Small intestine (tissue), 7 donors: ENCODE data around the gene TLR3. TPM values are rescaled to one million over a fixed set of nuclear protein-coding genes. Genes with fewer than 3 reads are reported as not detected.

Experiments used
- DNase-seq, 2 donors: peaks; one replicate each; pipeline versions ENCODE4 v3.0.0 to v3.0.0-alpha.2; 2013
- FAIRE-seq: peaks from 2 replicates; lab custom pipeline; 2012; peaks lifted over from hg19 to GRCh38; lab: Jason Lieb, UNC
- H3K27ac ChIP-seq, 3 donors: one replicate each; pipeline ENCODE4 v1.5.1; 2013; ENCODE audit warnings: low read length in 2 of 3, mild to moderate bottlenecking in 2 of 3, control low read depth in 1 of 3, inconsistent platforms in 1 of 3, low read depth in 1 of 3, moderate library complexity in 1 of 3
- H3K27me3 ChIP-seq, 3 donors: one replicate each; pipeline ENCODE4 v1.6.1; 2013; ENCODE audit warnings: low read length in 3 of 3, inconsistent platforms in 1 of 3; ENCODE audit not compliant: control insufficient read depth in 3 of 3, insufficient read depth in 3 of 3
- H3K36me3 ChIP-seq, 3 donors: one replicate each; pipeline ENCODE4 v1.6.1; 2013; ENCODE audit warnings: low read length in 3 of 3, inconsistent platforms in 1 of 3, low read depth in 1 of 3, mild to moderate bottlenecking in 1 of 3, moderate library complexity in 1 of 3; ENCODE audit not compliant: control insufficient read depth in 3 of 3, insufficient read depth in 2 of 3
- H3K4me1 ChIP-seq, 3 donors: one replicate each; pipeline ENCODE4 v1.6.1; 2013; ENCODE audit warnings: low read length in 2 of 3, inconsistent platforms in 1 of 3, low read depth in 1 of 3, mild to moderate bottlenecking in 1 of 3, moderate library complexity in 1 of 3; ENCODE audit not compliant: control insufficient read depth in 3 of 3, insufficient read depth in 2 of 3
- H3K4me3 ChIP-seq, 3 donors: one replicate each; pipeline ENCODE4 v1.5.1; 2013; ENCODE audit warnings: low read length in 3 of 3, control low read depth in 1 of 3, inconsistent platforms in 1 of 3, low read depth in 1 of 3, mild to moderate bottlenecking in 1 of 3, moderate library complexity in 1 of 3
- H3K9me3 ChIP-seq, 2 donors: one replicate each; pipeline ENCODE4 v1.6.1; 2013; ENCODE audit warnings: low read depth in 1 of 2, low read length in 1 of 2; ENCODE audit not compliant: control insufficient read depth in 2 of 2, insufficient read depth in 1 of 2
- WGBS, 3 donors: extraction: QIAGEN DNeasy Blood & Tissue Kit; methylation state at CpG; one replicate each; pipeline ENCODE4 v1.1.7; 2013; 5-methylcytosine and 5-hydroxymethylcytosine counted together
- polyA plus RNA-seq, 4 donors: library from polyadenylated mRNA; stranded (reverse) in 3 of 4; unstranded in 1 of 4; fragments of 200-250 nt in 3 of 4; fragments of 120-200 nt in 1 of 4; gene quantifications; one replicate each; pipeline versions ENCODE4 v1.2.1 to v1.2.3, GENCODE V29; 2013
- donor health status: healthy with polysubstance abuse.
- donor health status: control.
- donor health status: control.
- donor health status: Bipolar disorder and iron deficiency.
- donor health status: healthy.

The TLR3 gene
- polyA plus RNA-seq, 4 donors, result 2.7 to 5.4 (median 3.5) TPM

GRCh38 chr4:186104114-186104889 is 35.3 kb downstream of the TLR3 start, which contains the start of gene FAM149A:
Gene FAM149A, plus strand, starts transcription at chr4:186104704.
- peaks cover 0 to 3% (median 0%) of the 10 kb centered on the region in 3 donors for H3K36me3 ChIP-seq
- H3K4me3 ChIP-seq, result peak within 1 kb of the TSS; percentile 61 to 86 (median 63)
- H3K27me3 ChIP-seq, result no peaks in the 10 kb centered on the region
- FAIRE-seq (no peak), DNase-seq (peak; percentile 79 to 85)
- H3K27ac ChIP-seq, result peak within 1 kb of the TSS; percentile 55 to 68 (median 60)
- H3K4me1 ChIP-seq, result no peaks in the 10 kb centered on the region
- WGBS, 3 donors, result 7 to 13% (median 11%) methylated on average over 37 to 57 of the region's 57 CpGs
- no peaks in the 10 kb centered on the region for H3K9me3 ChIP-seq

- WGBS, 3 donors, result 1% methylated on average over 50 to 83 of the region's 83 CpGs
- peak; percentile 15 to 70 for DNase-seq
- Histone ChIP-seq H3K36me3 (peaks cover 0 to 3% (median 0%) of the 10 kb centered on the region in 3 donors), H3K27me3 (no peaks in the 10 kb centered on the region), H3K9me3 (no peaks in the 10 kb centered on the region), H3K4me3 (peak overlapping the region; percentile 61 to 86 (median 63)), H3K27ac (peak overlapping the region; percentile 41 to 68 (median 55)), H3K4me1 (no peaks in the 10 kb centered on the region)
- no peak for FAIRE-seq
Observed at GRCh38 chr4:186104890-186105646, 36.1 kb downstream of the TLR3 start.

GRCh38 chr4:186105647-186106321 is 36.8 kb downstream of the TLR3 start:
- DNase-seq, result peak; percentile 74 to 82
- H3K4me1 ChIP-seq, result no peaks in the 10 kb centered on the region
- 6 to 13% (median 10%) methylated on average over 17 of the region's 17 CpGs for WGBS, 3 donors
- FAIRE-seq, result no peak
- no peaks in the 10 kb centered on the region for H3K9me3 ChIP-seq
- H3K27me3 ChIP-seq, result no peaks in the 10 kb centered on the region
- peak overlapping the region; percentile 61 to 86 (median 63) for H3K4me3 ChIP-seq
- H3K36me3 ChIP-seq, result peaks cover 0 to 3% (median 0%) of the 10 kb centered on the region in 3 donors
- peak overlapping the region; percentile 41 to 68 (median 55) for H3K27ac ChIP-seq

GRCh38 chr4:186107947-186108346 is 39.0 kb downstream of the TLR3 start:
- DNase-seq (peak; percentile 12 to 19), FAIRE-seq (no peak)
- Histone ChIP-seq H3K4me3 (no peak overlapping the region), H3K27me3 (no peaks in the 10 kb centered on the region), H3K36me3 (peaks cover 0 to 3% (median 0%) of the 10 kb centered on the region in 3 donors), H3K4me1 (no peaks in the 10 kb centered on the region), H3K9me3 (no peaks in the 10 kb centered on the region), H3K27ac (no peak overlapping the region)
- 38 to 62% (median 52%) methylated on average over 4 of the region's 4 CpGs for WGBS, 3 donors

- DNase-seq (no peak), FAIRE-seq (no peak)
- Histone ChIP-seq H3K9me3 (no peaks in the 10 kb centered on the region), H3K4me1 (no peaks in the 10 kb centered on the region), H3K36me3 (peaks cover 0 to 3% (median 0%) of the 10 kb centered on the region in 3 donors), H3K4me3 (no peak overlapping the region), H3K27ac (no peak overlapping the region), H3K27me3 (no peaks in the 10 kb centered on the region)
- WGBS, 3 donors, result 73 to 84% (median 79%) methylated on average over 3 of the region's 3 CpGs
Observed at GRCh38 chr4:186108391-186108790, 39.4 kb downstream of the TLR3 start.

GRCh38 chr4:186109245-186109644 is 40.3 kb downstream of the TLR3 start:
- WGBS, 3 donors, result 65 to 82% (median 79%) methylated on average over 4 of the region's 4 CpGs
- H3K9me3 ChIP-seq, result no peaks in the 10 kb centered on the region
- DNase-seq (no peak), FAIRE-seq (no peak)
- H3K4me3 ChIP-seq, result no peak overlapping the region
- H3K27me3 ChIP-seq, result no peaks in the 10 kb centered on the region
- peaks cover 0 to 3% (median 0%) of the 10 kb centered on the region in 3 donors for H3K36me3 ChIP-seq
- no peak overlapping the region for H3K27ac ChIP-seq
- no peaks in the 10 kb centered on the region for H3K4me1 ChIP-seq

GRCh38 chr4:186116697-186117096 is 47.7 kb downstream of the TLR3 start:
- WGBS, 3 donors, result 68 to 77% (median 74%) methylated on average over 2 of the region's 2 CpGs
- Histone ChIP-seq H3K4me1 (no peaks in the 10 kb centered on the region), H3K9me3 (no peaks in the 10 kb centered on the region), H3K27ac (no peak overlapping the region), H3K36me3 (no peaks in the 10 kb centered on the region), H3K27me3 (no peaks in the 10 kb centered on the region), H3K4me3 (no peak overlapping the region)
- FAIRE-seq, result no peak
- no peak for DNase-seq

GRCh38 chr4:186118582-186118981 is 49.6 kb downstream of the TLR3 start:
- WGBS, 3 donors, result 40 to 78% (median 70%) methylated on average over 7 of the region's 7 CpGs
- no peak overlapping the region for H3K27ac ChIP-seq
- H3K36me3 ChIP-seq, result no peaks in the 10 kb centered on the region
- no peaks in the 10 kb centered on the region for H3K27me3 ChIP-seq
- H3K9me3 ChIP-seq, result no peaks in the 10 kb centered on the region
- no peaks in the 10 kb centered on the region for H3K4me1 ChIP-seq
- FAIRE-seq (no peak), DNase-seq (no peak)
- no peak overlapping the region for H3K4me3 ChIP-seq
